CD4-positive, CD25-positive, alpha-beta regulatory T cell (primary cell): ENCODE measurements around the gene TPO. TPM values are rescaled to one million over a fixed set of nuclear protein-coding genes. Genes with fewer than 3 reads are reported as not detected.

ENCODE experiments used
- ATAC-seq, 2 donors: fragments of 150-1000 bp; cut with Tn5 transposase; one replicate each; pipeline ENCODE4 v1.10.0; 2021; ENCODE audit warnings: low read depth in 2 of 2, moderate number of reproducible peaks in 2 of 2, moderate library complexity in 1 of 2
- DNase-seq, 3 donors: peaks; one replicate each; pipeline versions ENCODE4 v3.0.0 to v3.0.0-alpha.2; 2012 to 2022; ENCODE audit warnings: mixed read lengths in 1 of 3
- H3K27ac ChIP-seq: one replicate; pipeline ENCODE4 v1.7.0; 2013; ENCODE audit warnings: mild to moderate bottlenecking, low read length; ENCODE audit not compliant: insufficient read depth, poor library complexity, severe bottlenecking
- H3K27me3 ChIP-seq: one replicate; pipeline ENCODE4 v1.7.0; 2013; ENCODE audit warnings: low read length; ENCODE audit not compliant: control insufficient read depth, insufficient read depth
- H3K36me3 ChIP-seq: one replicate; pipeline ENCODE4 v1.7.0; 2013; ENCODE audit warnings: mild to moderate bottlenecking, low read length, moderate library complexity; ENCODE audit not compliant: control insufficient read depth, insufficient read depth
- H3K4me1 ChIP-seq: 2 replicates; pipeline ENCODE4 v1.7.0; 2013; ENCODE audit warnings: mild to moderate bottlenecking, low read length; ENCODE audit not compliant: insufficient read depth, control insufficient read depth, poor library complexity, severe bottlenecking
- H3K4me3 ChIP-seq: one replicate; pipeline ENCODE4 v1.7.0; 2013; ENCODE audit warnings: low read depth, mild to moderate bottlenecking, low read length, moderate library complexity
- H3K9me3 ChIP-seq, 2 experiments: 1 replicate in 1 of 2; 2 replicates in 1 of 2; pipeline ENCODE4 v1.7.0; 2013; ENCODE audit warnings: low read length in 2 of 2, mild to moderate bottlenecking in 1 of 2, moderate library complexity in 1 of 2; ENCODE audit not compliant: control insufficient read depth in 2 of 2
- H3K27ac Mint-ChIP-seq, 3 donors: one replicate each; pipeline ENCODE4 v1.8.0; 2020 to 2022; ENCODE audit warnings: mild to moderate bottlenecking in 3 of 3, mixed read lengths in 3 of 3, moderate library complexity in 2 of 3
- H3K27me3 Mint-ChIP-seq: one replicate; pipeline ENCODE4 v1.8.0; 2022; ENCODE audit warnings: mild to moderate bottlenecking, mixed read lengths
- H3K36me3 Mint-ChIP-seq: one replicate; pipeline ENCODE4 v1.8.0; 2020; ENCODE audit warnings: mixed read lengths
- H3K4me1 Mint-ChIP-seq, 4 donors: one replicate each; pipeline ENCODE4 v1.8.0; 2020 to 2022; ENCODE audit warnings: mixed read lengths in 4 of 4, mild to moderate bottlenecking in 1 of 4
- H3K4me3 Mint-ChIP-seq, 4 donors: one replicate each; pipeline ENCODE4 v1.8.0; 2020 to 2022; ENCODE audit warnings: mild to moderate bottlenecking in 4 of 4, mixed read lengths in 4 of 4, moderate library complexity in 3 of 4
- H3K9me3 Mint-ChIP-seq, 7 donors: one replicate each; pipeline ENCODE4 v1.8.0; 2020 to 2022; ENCODE audit warnings: mixed read lengths in 7 of 7, mild to moderate bottlenecking in 3 of 7, moderate library complexity in 2 of 7
- polyA plus RNA-seq, 4 donors: library from polyadenylated mRNA; unstranded; fragments of 300-500 nt; fragmentation: Illumina TruSeq; gene quantifications; one replicate each; pipeline ENCODE4 v1.2.3, GENCODE V29; 2021
- total RNA-seq: library from RNA; stranded (reverse); gene quantifications from one replicate; pipeline ENCODE4 v1.2.3, GENCODE V29; 2022

Gene TPO
- total RNA-seq, result 0.27 TPM
- polyA plus RNA-seq, result 1 to 10 TPM in 2 of 4 donors, under 1 TPM in 2; 0.30 to 1.5 (median 0.80) TPM

DNA sequence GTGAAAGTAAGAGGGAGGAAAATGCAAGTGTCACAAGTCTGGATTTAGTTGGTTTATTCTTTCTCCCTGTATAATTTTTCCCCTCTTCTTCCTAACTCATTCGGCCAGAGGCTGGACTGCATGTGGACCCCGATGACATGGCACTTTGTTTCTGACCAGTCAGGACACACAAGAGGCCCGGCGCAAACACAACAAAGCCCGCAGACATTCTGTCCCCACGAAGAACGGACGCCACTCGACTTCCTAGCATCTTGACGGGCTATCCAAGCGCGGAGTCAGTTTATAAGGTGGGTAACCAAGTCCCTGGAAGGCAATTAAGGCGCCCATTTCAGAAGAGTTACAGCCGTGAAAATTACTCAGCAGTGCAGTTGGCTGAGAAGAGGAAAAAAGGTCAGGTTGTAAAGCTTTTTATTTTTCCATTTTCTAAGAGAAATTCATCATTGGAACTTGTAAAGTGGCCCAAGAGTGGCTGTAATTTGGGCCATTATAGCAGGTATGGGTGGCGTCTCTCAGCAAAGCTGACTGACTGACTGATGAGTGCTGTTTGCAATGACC is at the start of gene TPO:
TSS of gene TPO (plus strand) at position 308 of the 555 bp plus-strand sequence. CDS start 946 bp downstream, outside the sequence.
- Mint-ChIP-seq H3K27ac (no peak within 1 kb of the TSS), H3K4me1 (no peaks in the 10 kb centered on the region), H3K27me3 (no peaks in the 10 kb centered on the region), H3K9me3 (peaks cover 0 to 1% (median 0%) of the 10 kb centered on the region in 7 donors), H3K4me3 (no peak within 1 kb of the TSS), H3K36me3 (no peaks in the 10 kb centered on the region)
- ATAC-seq (no peak), DNase-seq (no peak)
- no peaks in the 10 kb centered on the region for H3K36me3 ChIP-seq
- no peak within 1 kb of the TSS for H3K27ac ChIP-seq
- H3K9me3 ChIP-seq, result no peaks in the 10 kb centered on the region
- H3K27me3 ChIP-seq, result no peaks in the 10 kb centered on the region
- H3K4me3 ChIP-seq, result no peak within 1 kb of the TSS
- no peaks in the 10 kb centered on the region for H3K4me1 ChIP-seq

DNA sequence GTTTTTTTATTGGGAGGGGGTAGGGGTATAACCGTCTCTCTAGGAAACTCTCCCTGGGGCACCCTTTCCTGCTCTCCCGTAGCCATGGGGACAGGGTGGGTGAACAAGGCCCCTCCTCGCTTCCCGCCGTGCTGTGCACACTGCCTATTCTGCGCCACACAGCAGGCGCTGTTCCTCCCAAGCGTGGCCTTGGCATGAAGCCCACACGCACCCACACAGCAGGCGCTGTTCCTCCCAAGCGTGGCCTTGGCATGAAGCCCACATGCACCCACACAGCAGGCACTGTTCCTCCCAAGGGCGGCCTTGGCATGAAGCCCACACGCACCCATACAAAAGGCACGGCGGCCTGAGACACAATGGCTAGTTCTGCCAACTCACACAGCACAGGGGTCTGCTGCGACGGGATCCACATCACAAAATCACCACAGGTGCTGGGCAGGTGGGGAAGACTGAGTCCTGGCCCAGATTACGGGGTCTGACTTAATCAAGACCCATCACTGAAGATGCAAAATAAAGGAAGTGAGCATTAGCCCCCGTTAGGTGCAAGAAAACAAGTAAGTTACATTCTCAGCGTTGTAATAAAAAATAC is 46.6 kb upstream of the TPO start:
- Mint-ChIP-seq H3K36me3 (no peaks in the 10 kb centered on the region), H3K9me3 (peaks cover 0 to 8% (median 4%) of the 10 kb centered on the region in 7 donors), H3K27me3 (no peaks in the 10 kb centered on the region), H3K27ac (no peak overlapping the region), H3K4me3 (no peak overlapping the region), H3K4me1 (peaks cover 0 to 4% (median 0%) of the 10 kb centered on the region in 4 donors)
- Histone ChIP-seq H3K27me3 (no peaks in the 10 kb centered on the region), H3K4me3 (no peak overlapping the region), H3K36me3 (no peaks in the 10 kb centered on the region), H3K4me1 (no peaks in the 10 kb centered on the region), H3K27ac (no peak overlapping the region), H3K9me3 (no peaks in the 10 kb centered on the region)
- DNase-seq (no peak), ATAC-seq (no peak)

DNA sequence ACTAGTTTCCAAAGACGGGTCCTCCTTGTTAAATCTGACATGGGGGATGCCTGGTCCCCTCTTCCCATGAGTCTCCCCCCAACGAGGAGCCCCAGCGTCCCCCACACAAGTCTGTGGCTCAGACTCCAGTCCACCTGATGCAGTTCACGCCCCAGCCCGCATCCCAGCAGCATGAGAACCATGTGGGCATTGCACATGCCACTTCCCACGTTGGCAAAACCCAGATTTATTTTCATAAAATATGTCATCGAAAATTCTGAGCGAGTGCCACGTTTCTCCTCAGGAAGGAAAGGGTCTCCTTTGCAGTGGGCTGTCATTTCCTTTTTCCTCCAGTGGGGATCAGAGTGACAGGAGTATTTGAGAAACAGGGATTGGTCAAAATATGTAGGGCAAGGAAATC is 45.7 kb upstream of the TPO start:
- H3K36me3 Mint-ChIP-seq, result no peaks in the 10 kb centered on the region
- no peak for ATAC-seq
- Histone ChIP-seq H3K36me3 (no peaks in the 10 kb centered on the region), H3K4me1 (no peaks in the 10 kb centered on the region), H3K4me3 (no peak overlapping the region), H3K27me3 (no peaks in the 10 kb centered on the region), H3K9me3 (no peaks in the 10 kb centered on the region), H3K27ac (no peak overlapping the region)
- no peaks in the 10 kb centered on the region for H3K27me3 Mint-ChIP-seq
- no peak overlapping the region for H3K4me3 Mint-ChIP-seq
- peaks cover 0 to 4% (median 0%) of the 10 kb centered on the region in 4 donors for H3K4me1 Mint-ChIP-seq
- peaks cover 0 to 8% (median 4%) of the 10 kb centered on the region in 7 donors for H3K9me3 Mint-ChIP-seq
- no peak overlapping the region for H3K27ac Mint-ChIP-seq
- no peak for DNase-seq

DNA sequence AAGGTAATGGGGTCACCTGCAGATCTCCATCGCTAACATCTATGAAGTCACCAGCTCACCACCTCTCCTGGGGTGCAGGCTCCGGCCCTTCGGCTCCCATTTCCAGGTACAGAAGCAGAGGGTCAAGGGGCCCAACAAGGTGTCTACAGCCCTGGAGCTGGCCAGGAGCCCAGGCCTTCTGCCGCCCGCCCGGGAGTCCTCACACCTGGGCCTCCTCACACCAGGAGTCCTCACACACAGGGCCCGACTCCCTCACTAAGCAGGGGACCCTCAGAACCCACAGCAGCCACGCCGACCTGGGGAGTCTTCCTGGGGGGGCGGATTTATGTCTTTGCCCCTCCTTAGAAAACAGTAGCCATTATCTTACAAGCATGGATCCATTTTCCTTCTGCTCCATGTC is 43.4 kb upstream of the TPO start:
- Histone ChIP-seq H3K9me3 (no peaks in the 10 kb centered on the region), H3K4me3 (no peak overlapping the region), H3K4me1 (no peaks in the 10 kb centered on the region), H3K27ac (no peak overlapping the region), H3K36me3 (no peaks in the 10 kb centered on the region), H3K27me3 (no peaks in the 10 kb centered on the region)
- no peak for ATAC-seq
- no peak for DNase-seq
- no peaks in the 10 kb centered on the region for H3K27me3 Mint-ChIP-seq
- H3K4me1 Mint-ChIP-seq, result peaks cover 0 to 4% (median 0%) of the 10 kb centered on the region in 4 donors
- H3K9me3 Mint-ChIP-seq, result peaks cover 0 to 2% (median 0%) of the 10 kb centered on the region in 7 donors
- no peaks in the 10 kb centered on the region for H3K36me3 Mint-ChIP-seq
- no peak overlapping the region for H3K27ac Mint-ChIP-seq
- no peak overlapping the region for H3K4me3 Mint-ChIP-seq

DNA sequence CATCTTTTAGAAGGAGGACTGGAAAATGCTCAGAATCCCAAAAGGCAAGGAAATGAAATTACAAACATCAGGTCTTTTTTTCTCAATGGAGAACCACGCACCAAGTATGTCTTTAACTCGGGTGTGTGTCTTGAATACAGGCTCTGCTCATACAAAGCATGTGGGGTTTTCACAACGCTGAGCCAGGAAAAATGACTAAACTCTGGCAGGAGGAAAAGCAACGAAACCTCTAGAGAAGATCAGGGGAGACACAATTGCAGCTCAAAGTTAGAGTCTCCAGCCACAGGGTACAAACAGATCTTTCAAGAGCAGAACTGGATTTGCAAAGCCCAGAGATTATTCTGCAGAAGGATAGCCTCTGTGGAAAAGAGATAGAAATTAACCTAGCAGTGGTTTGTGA is 42.8 kb upstream of the TPO start:
- H3K4me1 Mint-ChIP-seq, result peaks cover 0 to 4% (median 0%) of the 10 kb centered on the region in 4 donors
- Histone ChIP-seq H3K27ac (no peak overlapping the region), H3K9me3 (no peaks in the 10 kb centered on the region), H3K27me3 (no peaks in the 10 kb centered on the region), H3K4me3 (no peak overlapping the region), H3K36me3 (no peaks in the 10 kb centered on the region), H3K4me1 (no peaks in the 10 kb centered on the region)
- H3K36me3 Mint-ChIP-seq, result no peaks in the 10 kb centered on the region
- peaks cover 0 to 2% (median 0%) of the 10 kb centered on the region in 7 donors for H3K9me3 Mint-ChIP-seq
- H3K4me3 Mint-ChIP-seq, result no peak overlapping the region
- ATAC-seq (no peak), DNase-seq (no peak)
- no peaks in the 10 kb centered on the region for H3K27me3 Mint-ChIP-seq
- H3K27ac Mint-ChIP-seq, result no peak overlapping the region

DNA sequence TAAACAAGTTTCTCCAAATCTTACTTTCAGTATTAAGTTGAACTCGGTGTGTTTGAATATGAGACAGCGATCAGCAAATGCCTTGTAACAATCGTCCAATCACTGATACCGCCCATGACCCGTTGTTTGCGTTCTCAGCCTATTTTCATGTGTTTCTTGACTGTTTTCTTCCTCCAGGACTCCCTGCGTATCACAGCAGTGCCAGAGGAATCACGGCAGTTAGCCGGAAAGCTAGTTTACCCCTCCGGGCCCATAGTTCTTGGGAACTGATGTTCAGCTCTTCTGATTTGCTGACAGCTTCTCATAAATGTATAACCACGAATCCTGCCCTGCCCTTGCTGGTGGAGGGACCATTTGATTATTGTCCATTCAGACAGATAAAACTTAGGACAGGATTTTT is 42.2 kb upstream of the TPO start:
- Mint-ChIP-seq H3K4me3 (no peak overlapping the region), H3K9me3 (peaks cover 0 to 1% (median 0%) of the 10 kb centered on the region in 7 donors), H3K4me1 (peaks cover 0 to 2% (median 0%) of the 10 kb centered on the region in 4 donors), H3K27me3 (no peaks in the 10 kb centered on the region), H3K36me3 (no peaks in the 10 kb centered on the region), H3K27ac (no peak overlapping the region)
- Histone ChIP-seq H3K36me3 (no peaks in the 10 kb centered on the region), H3K4me3 (no peak overlapping the region), H3K9me3 (no peaks in the 10 kb centered on the region), H3K27ac (no peak overlapping the region), H3K4me1 (no peaks in the 10 kb centered on the region), H3K27me3 (no peaks in the 10 kb centered on the region)
- ATAC-seq (no peak), DNase-seq (no peak)

DNA sequence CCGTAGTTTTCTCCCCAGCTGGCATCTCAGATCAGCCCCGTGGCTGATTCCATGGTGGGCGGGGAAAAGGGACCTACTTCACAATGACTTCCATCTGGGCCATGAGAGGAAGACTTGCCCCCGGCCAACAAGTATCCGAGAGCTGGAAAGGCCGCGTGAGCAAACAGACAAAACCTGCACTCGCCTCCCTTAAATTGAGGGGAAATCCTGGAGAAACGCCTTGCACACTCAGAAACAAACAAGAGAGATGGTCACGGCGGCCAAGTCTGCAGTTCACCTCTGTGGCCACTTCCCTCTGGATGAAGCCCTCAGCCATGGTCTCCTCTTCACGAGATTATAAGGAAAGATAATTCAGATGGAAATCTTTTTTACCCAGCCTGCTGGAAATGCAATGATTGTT is 39.4 kb upstream of the TPO start:
- Mint-ChIP-seq H3K4me1 (no peaks in the 10 kb centered on the region), H3K4me3 (no peak overlapping the region), H3K27me3 (no peaks in the 10 kb centered on the region), H3K9me3 (peaks cover 0 to 1% (median 0%) of the 10 kb centered on the region in 7 donors), H3K27ac (no peak overlapping the region), H3K36me3 (no peaks in the 10 kb centered on the region)
- Histone ChIP-seq H3K9me3 (no peaks in the 10 kb centered on the region), H3K36me3 (no peaks in the 10 kb centered on the region), H3K27me3 (no peaks in the 10 kb centered on the region), H3K27ac (no peak overlapping the region), H3K4me3 (no peak overlapping the region), H3K4me1 (no peaks in the 10 kb centered on the region)
- no peak for ATAC-seq
- DNase-seq, result no peak

DNA sequence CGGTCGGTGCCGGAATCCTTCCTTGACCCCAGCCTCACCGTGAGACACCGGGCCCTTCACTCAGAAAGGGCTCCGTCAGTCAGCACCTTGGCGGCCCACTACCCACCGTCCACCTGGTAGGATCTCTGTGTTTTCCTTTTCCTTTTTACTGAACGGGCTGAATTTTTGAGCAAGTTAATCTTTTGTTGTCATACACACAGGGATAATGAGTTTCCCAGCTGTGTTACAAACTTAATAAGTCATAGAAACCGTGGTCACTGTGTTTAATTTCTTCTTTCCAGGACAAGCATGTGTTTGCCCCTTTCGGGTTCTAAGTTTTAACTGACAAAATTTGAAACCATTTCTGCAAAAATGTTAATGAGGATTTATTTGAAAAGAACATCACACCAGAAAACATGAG is 39.0 kb upstream of the TPO start:
- Histone ChIP-seq H3K36me3 (no peaks in the 10 kb centered on the region), H3K4me3 (no peak overlapping the region), H3K9me3 (no peaks in the 10 kb centered on the region), H3K27ac (no peak overlapping the region), H3K4me1 (no peaks in the 10 kb centered on the region), H3K27me3 (no peaks in the 10 kb centered on the region)
- Mint-ChIP-seq H3K9me3 (peaks cover 0 to 1% (median 0%) of the 10 kb centered on the region in 7 donors), H3K27ac (no peak overlapping the region), H3K4me3 (no peak overlapping the region), H3K27me3 (no peaks in the 10 kb centered on the region), H3K36me3 (no peaks in the 10 kb centered on the region), H3K4me1 (no peaks in the 10 kb centered on the region)
- ATAC-seq, result no peak
- DNase-seq, result no peak
